Measurements from ENCODE around the gene CYP2D6.

DNA sequence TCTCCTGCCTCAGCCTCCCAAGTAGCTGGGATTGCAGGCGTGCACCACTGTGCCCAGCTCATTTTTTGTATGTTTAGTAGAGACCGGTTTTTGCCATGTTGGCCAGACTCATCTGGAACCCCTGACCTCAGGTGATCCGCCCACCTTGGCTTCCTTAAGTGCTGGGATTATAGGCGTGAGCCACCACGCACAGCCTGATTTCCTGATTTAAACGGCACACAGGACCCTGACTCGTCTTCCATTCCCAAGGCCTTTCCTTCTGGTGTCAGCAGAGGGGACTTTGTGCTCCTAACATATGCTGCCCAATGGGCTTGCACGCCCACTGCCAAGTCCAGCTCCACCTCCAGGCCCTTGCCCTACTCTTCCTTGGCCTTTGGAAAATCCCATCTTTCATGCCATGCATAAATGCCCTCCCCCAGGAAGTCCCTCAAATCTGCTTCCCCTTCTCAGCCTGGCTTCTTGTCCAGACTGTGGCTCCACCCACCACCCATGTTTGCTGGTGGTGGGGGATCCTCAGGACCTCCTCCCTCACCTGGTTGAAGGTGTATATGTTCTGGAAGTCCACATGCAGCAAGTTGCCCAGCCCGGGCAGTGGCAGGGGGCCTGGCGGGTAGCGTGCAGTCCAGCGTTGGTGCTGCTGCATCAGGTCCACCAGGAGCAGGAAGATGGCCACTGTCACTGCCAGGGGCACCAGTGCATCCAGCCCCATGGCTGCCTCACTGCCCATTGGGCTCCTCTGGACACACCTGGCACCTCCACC is 23.9 kb upstream of the CYP2D6 start:
- no peak for TF ChIP-seq POU2F2 (IDR thresholded peaks at IDR 0.05; ENCODE audit: low read depth, low read length)
- no peak for TF ChIP-seq POLR2AphosphoS5 (IDR thresholded peaks at IDR 0.05; ENCODE audit: low read depth, low read length)
- TF ChIP-seq POLR2A (IDR thresholded peaks at IDR 0.05; ENCODE audit: low read depth, low read length) = no peak
- no peak for TF ChIP-seq TAF1 (IDR thresholded peaks at IDR 0.05; ENCODE audit: low read depth, low read length)

Measured in GM12891 (cell line).